ENCODE data around the gene ZNF639.
A peak's percentile ranks its signal among the peaks of the same experiment; 100 is the strongest.

The ZNF639 gene

GRCh38 chr3:179309225-179310078 is 13.4 kb upstream of the ZNF639 start:
- TF ChIP-seq CTCF (IDR thresholded peaks at IDR 0.05; ENCODE audit: control insufficient read depth, extremely low read depth, insufficient read depth), result no peak
- no peak overlapping the region for H3K4me3 ChIP-seq (ENCODE audit: low read depth, low read length)
- DNase-seq (ENCODE audit: low read depth), result no peak

- no peak overlapping the region for H3K4me3 ChIP-seq (ENCODE audit: low read depth, low read length)
- DNase-seq (ENCODE audit: low read depth), result no peak
- no peak for TF ChIP-seq CTCF (IDR thresholded peaks at IDR 0.05; ENCODE audit: control insufficient read depth, extremely low read depth, insufficient read depth)
Measured at GRCh38 chr3:179318876-179319275, 4.0 kb upstream of the ZNF639 start.

GRCh38 chr3:179321668-179322285 is 1.1 kb upstream of the ZNF639 start:
- peak; percentile 60 for TF ChIP-seq CTCF (IDR thresholded peaks at IDR 0.05; ENCODE audit: control insufficient read depth, extremely low read depth, insufficient read depth)
- H3K4me3 ChIP-seq (ENCODE audit: low read depth, low read length), result peak overlapping the region; percentile 87
- no peak for DNase-seq (ENCODE audit: low read depth)

- H3K4me3 ChIP-seq (ENCODE audit: low read depth, low read length), result peak overlapping the region; percentile 87
- TF ChIP-seq CTCF (IDR thresholded peaks at IDR 0.05; ENCODE audit: control insufficient read depth, extremely low read depth, insufficient read depth), result 0 out of 2 replicates have a peak, but pooled peaks have one; percentile 2
- DNase-seq (ENCODE audit: low read depth), result no peak
Measured at GRCh38 chr3:179323197-179324110, 623 bp downstream of the ZNF639 start.

GRCh38 chr3:179324270-179324754 is 1.5 kb downstream of the ZNF639 start:
- no peak for TF ChIP-seq CTCF (IDR thresholded peaks at IDR 0.05; ENCODE audit: control insufficient read depth, extremely low read depth, insufficient read depth)
- no peak for DNase-seq (ENCODE audit: low read depth)

GRCh38 chr3:179330438-179330837 is 7.6 kb downstream of the ZNF639 start:
- no peak for TF ChIP-seq CTCF (IDR thresholded peaks at IDR 0.05; ENCODE audit: control insufficient read depth, extremely low read depth, insufficient read depth)
- no peak for DNase-seq (ENCODE audit: low read depth)
- H3K4me3 ChIP-seq (ENCODE audit: low read depth, low read length), result no peak overlapping the region

More at GRCh38 chr3:179324270-179324754, 1.5 kb downstream of the ZNF639 start:
- peak overlapping the region; percentile 87 for H3K4me3 ChIP-seq (ENCODE audit: low read depth, low read length)
